SK-MEL-5 (cell line): ENCODE measurements around the gene OR13J1. TPM values are rescaled to one million over a fixed set of nuclear protein-coding genes. Genes with fewer than 3 reads are reported as not detected.

ENCODE experiments used
- DNase-seq: peaks from one replicate; pipeline ENCODE4 v3.0.0-alpha.2; 2016; ENCODE audit warnings: low read depth, low spot score
- in situ Hi-C: cut with HindIII; loops from 2 replicates; pipeline ENCODE4 v1.10.0; 2016; ENCODE audit warnings: low sequenced_read_pairs, high pct_unique_total_duplicates, low pct_unique_long_range_greater_than_20kb
- total RNA-seq: library from RNA; depleted of rRNA; stranded (reverse); fragments of >200 nt; shearing (Covaris generic); gene quantifications from 2 replicates; pipeline ENCODE4 v1.2.3, GENCODE V29; 2014

Gene OR13J1
- total RNA-seq, 1 experiment from 2014 or later, result not detected

GRCh38 chr9:35844628-35845270 lies 25.5 kb downstream of the OR13J1 start:
- in situ Hi-C loops, result no loop called here
- DNase-seq, result peak; percentile 83

GRCh38 chr9:35842795-35843194 lies 27.4 kb downstream of the OR13J1 start:
- in situ Hi-C loops, result no loop called here
- DNase-seq, result no peak

GRCh38 chr9:35842020-35842745 lies 28.0 kb downstream of the OR13J1 start:
- DNase-seq, result no peak
- in situ Hi-C loops, result no loop called here

DNA sequence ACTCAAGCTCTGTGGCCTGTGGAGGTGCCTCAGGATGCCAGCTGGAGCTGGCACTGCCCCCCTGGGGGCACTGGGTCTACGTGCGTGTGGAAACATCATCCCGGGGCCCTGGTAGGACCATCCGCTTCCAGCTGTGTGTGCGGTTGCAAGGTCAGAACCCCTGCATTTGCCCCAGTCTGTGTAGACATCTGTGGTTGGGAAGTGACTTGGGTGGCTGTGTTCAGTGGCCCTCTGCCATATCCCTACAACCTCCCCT lies 28.6 kb downstream of the OR13J1 start:
- no peak for DNase-seq
- in situ Hi-C loops, result no loop called here

DNA sequence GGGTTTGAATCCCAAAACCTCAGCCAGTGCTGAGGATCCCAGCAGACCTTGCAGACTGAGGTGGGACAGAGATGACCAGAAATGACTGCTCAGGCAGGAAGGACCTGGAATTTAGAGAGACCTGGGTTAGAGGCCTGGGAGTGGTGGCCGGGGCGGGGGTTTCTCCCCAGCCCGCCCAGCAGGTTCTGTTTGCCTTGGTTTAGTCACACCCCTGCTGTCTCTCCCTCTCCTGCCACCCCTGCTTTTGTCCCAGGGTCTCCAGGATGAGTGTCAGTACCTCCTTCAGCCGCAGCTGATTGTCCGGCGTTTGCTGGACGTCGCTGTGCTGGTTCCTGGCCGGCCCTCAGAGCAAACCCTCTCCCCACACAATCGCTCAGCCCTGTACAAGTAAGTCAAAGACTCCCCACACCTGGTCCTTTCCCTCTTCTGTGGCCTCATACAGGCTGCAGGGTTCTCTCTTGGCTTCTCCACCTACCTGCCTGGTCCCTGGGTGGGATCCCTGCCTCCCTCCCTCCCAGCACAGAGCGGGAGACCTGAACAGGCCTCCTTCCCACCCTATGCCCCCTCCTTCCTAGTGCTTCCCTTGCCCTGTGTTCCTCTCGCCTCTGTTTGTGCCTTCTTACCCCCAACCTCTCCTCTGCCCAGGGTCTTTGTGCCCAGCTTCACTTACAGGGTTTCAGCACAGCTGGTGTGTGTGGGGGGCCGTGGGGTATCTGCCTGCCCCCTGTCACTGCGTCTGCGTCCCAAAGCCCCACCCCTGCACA lies 29.1 kb downstream of the OR13J1 start:
- no peak for DNase-seq
- in situ Hi-C loops, result no loop called here

DNA sequence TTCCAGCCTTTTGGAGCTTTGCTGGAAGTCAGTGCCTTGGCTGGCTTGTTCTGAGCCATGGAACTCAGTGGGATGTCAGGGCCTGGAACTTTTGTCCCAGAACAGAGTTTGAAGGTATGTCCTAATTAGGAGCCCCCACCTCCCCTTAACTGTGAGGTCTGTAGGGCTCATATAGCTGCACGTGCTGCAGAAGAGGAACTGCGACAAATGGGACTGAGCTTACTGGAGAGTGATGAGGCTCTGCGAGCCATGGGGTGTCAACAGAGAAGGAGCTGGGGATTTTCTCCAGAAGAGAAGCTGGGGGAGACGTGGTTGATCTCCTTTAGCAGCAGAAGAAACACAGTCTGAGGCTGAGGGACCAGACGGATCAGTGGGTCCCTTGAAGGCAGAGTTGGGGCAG lies 30.3 kb downstream of the OR13J1 start:
- DNase-seq, result no peak
- in situ Hi-C loops, result no loop called here

DNA sequence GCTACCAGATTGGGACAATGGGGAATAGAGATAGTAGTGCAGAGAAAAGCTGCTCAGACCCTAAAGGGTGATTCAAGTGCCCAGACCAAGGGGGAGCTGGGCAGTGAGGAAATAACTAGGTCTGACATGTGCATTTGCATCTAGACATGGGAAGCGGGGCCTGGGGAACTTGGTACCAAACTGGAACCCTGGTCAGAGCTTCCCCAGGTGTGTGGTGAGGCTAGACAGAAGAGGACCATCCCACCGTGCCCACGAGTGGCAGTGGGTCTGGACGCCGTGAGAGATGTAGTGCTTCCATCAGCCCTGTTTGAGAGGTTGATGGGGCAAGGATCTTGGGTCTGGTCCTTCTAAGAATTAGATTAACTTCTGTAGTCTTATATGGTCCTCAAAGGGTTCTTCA lies 33.6 kb downstream of the OR13J1 start:
- in situ Hi-C loops, result no loop called here
- no peak for DNase-seq

GRCh38 chr9:35835766-35836165 lies 34.4 kb downstream of the OR13J1 start:
- no peak for DNase-seq
- in situ Hi-C loops, result no loop called here

GRCh38 chr9:35835216-35835632 lies 35.0 kb downstream of the OR13J1 start:
- peak; percentile 29 for DNase-seq
- in situ Hi-C loops, result no loop called here

DNA sequence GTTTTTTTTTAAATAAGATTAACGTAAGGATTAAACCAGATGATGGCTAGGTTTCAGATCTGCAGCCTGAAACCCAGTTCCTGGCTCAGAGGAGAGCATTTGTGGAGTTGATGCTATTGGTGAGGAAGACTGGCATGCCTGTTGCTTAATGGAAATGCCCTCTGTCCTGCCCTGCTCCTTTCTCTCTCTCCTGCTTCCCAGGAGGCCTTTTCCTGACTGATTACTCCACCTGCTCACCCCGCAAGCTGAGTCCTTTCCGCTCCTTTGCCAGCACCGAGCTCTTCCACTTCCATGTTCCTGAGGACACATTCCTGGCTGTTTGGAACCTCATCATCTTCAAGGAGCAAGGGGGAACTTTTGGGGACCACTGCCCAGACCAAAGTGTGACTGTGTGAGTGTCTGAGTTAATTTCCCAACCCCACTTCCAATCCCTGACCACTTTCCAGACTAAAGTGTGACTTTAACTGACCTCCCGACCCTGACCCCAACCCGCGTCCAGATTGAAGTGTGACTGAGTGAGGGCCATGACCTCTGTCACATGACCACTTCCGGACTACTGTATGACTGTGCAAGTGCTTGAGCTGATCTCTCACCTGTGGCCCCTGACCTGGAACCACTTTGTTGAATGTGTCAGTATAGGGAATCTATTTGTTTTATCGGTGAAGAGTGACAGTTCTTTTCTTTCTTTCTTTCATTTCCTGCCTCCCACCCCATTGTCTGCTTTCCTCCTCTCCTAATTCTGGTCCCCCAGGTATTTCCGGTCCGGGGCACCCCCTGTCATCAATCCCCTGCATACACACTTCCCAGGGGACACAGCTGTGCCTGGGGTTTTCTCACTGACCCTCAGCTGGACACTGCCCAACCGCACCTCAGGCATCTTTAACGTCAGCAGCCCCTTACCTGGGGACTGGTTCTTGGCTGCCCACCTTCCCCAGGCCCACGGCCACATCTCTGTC lies 35.7 kb downstream of the OR13J1 start:
- in situ Hi-C loops, result no loop called here
- no peak for DNase-seq

- no peak for DNase-seq
- in situ Hi-C loops, result no loop called here
Observed at GRCh38 chr9:35832814-35833213, 37.4 kb downstream of the OR13J1 start.

DNA sequence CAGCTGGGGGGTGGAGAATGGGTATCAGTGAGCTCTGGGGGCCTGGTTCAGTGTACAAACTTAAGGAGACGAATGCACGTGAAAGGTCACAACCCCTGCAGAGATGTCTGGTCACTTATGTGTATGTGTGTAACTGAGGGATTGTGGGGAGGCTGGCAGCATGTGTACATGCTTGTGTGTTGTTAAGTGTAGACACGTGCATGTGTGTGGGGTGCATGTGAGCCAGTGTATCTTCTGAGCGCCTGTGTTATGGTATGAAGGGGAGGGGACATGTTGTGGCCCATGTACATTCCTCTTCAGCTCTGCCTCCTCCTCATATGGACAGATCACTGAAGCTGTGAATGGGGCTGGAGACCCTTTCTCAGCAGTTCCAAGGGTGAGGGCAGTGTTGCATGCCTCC lies 39.2 kb downstream of the OR13J1 start:
- in situ Hi-C loops, result no loop called here

GRCh38 chr9:35829764-35830096 lies 40.5 kb downstream of the OR13J1 start:
- in situ Hi-C loops, result no loop called here
- no peak for DNase-seq

More for the DNA sequence above, 39.2 kb downstream of the OR13J1 start:
- no peak for DNase-seq

DNA sequence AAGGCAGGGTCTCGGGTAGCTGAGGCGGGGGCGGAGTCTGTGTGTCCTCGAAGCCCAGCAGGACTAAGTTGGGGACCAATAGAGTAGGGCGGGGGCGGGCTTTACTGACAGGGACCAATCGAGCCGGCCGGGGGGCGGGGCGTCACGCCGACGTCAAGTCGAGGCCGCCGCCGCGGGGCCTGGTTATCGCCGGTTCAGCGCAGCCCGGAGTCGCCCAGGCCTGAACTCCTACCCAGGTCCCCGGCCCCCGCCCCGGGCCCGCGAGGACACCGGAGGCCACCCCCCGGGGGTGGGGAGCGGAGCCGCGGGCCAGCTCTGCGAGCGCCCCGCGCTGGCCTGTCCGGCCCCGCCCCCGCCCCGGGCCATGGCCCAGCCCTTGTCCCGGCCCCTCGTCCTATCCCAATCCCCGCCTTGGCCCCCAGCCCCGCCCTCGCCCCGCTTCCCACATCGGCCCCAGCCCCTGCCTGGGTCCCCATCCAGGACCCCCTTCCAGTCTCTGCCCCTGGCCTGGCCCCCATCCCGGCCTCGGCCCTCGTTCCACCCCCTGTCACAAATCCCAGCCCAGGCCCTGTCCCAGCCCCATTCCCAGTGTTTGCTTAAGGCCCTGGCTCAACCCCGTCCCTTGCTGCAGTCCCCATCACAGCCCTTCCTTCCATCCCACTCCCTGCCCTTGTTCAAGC lies 41.0 kb downstream of the OR13J1 start, which contains the start of gene TMEM8B:
TMEM8B (plus strand) TSS at position 145 of the 680 bp plus-strand sequence; CDS start at position 365, 220 bp downstream.
- in situ Hi-C loops, result no loop called here

DNA sequence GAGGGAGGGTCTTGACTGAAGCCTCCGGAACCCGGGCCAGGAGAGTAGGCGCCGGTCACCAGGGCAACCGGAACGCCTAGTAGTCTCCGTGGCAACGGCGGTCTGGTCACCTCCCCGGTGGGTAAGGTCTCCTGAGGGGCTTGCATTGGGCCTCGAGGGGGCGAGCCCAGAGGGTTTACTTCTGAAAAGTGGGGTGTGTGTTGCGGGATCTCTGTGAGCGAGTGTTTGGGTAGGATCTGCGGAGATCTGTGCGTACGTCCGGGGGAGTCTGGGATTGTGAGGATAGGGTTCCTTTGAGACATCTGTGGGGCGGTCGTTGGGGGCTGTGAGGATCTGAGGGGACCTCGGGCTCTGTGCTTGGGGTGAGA lies 41.5 kb downstream of the OR13J1 start, which contains the start of gene FAM221B:
FAM221B (minus strand) TSS at position 17 of the 368 bp plus-strand sequence. CDS start 2,571 bp downstream, outside the sequence.
- in situ Hi-C loops, result no loop called here
- no peak for DNase-seq

More for the DNA sequence above, 41.0 kb downstream of the OR13J1 start, which contains the start of gene TMEM8B:
- peak; percentile 88 for DNase-seq

DNA sequence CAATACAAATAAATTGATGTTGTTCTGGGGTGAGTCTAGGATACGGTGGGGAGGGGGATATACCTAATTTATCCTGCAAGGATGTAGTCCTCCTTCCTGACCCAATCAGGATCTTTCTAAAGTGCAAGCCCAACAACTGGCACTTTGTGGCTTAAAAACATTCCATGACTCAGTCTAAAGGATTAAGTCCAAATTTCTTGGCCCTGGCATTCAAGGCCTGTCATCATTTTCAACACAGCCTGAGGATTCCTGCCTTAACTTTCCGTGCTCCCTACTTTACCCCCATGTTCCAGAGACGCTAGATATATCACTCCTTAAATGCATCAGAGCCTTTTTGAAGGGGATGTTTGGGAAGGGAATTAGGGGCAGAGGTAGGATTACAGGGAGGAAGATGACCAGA lies 42.7 kb downstream of the OR13J1 start:
- in situ Hi-C loops, result no loop called here

GRCh38 chr9:35826071-35826701 lies 44.0 kb downstream of the OR13J1 start:
- in situ Hi-C loops, result no loop called here
- DNase-seq, result peak; percentile 70

More for the DNA sequence above, 42.7 kb downstream of the OR13J1 start:
- no peak for DNase-seq
